Measurements from ENCODE around the gene DSN1. TPM values are rescaled to one million over a fixed set of nuclear protein-coding genes. Genes with fewer than 3 reads are reported as not detected.

Gene DSN1
- total RNA-seq, 1 donor from 2014 or later = 14.0 TPM

DNA sequence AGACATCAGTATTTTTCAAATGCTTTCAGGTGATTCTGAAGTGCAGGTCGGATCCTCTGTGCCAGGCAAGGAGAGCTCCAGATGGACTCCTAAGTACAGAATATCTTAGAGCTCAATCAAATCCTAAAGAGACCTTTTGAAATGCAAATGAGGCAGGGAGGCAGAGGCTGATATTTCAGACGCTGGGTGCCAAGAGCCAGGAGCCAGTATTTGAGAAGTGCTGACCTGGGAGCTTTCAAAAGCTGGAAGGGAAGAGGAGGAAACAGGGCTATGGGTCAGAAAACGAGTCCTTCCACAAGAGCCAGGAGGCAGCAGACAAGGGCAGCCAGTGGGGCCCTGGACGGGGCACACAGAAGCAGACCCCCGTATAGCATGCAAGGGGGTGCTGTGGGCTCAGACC, 46.1 kb upstream of the DSN1 start:
- H3K4me1 Mint-ChIP-seq = no peaks in the 10 kb centered on the region
- ChIA-PET CTCF (interaction anchor here (1.7 kb wide), 1 partner anchor 11 kb away, joined by 6 read pairs; no protein-coding TSS in a partner anchor), POLR2A (interaction anchor here (0.7 to 0.9 kb wide), 2 partner anchors 44 to 936 kb away, joined by 3 read pairs; no protein-coding TSS in a partner anchor)
- no peaks in the 10 kb centered on the region for H3K9me3 Mint-ChIP-seq
- no peak overlapping the region for H3K4me3 Mint-ChIP-seq
- peaks cover 47% of the 10 kb centered on the region for H3K36me3 Mint-ChIP-seq (ENCODE audit: low read depth)
- H3K27ac Mint-ChIP-seq = no peak overlapping the region
- TF ChIP-seq, protein P1, sequence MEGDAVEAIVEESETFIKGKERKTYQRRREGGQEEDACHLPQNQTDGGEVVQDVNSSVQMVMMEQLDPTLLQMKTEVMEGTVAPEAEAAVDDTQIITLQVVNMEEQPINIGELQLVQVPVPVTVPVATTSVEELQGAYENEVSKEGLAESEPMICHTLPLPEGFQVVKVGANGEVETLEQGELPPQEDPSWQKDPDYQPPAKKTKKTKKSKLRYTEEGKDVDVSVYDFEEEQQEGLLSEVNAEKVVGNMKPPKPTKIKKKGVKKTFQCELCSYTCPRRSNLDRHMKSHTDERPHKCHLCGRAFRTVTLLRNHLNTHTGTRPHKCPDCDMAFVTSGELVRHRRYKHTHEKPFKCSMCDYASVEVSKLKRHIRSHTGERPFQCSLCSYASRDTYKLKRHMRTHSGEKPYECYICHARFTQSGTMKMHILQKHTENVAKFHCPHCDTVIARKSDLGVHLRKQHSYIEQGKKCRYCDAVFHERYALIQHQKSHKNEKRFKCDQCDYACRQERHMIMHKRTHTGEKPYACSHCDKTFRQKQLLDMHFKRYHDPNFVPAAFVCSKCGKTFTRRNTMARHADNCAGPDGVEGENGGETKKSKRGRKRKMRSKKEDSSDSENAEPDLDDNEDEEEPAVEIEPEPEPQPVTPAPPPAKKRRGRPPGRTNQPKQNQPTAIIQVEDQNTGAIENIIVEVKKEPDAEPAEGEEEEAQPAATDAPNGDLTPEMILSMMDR (IDR thresholded peaks at IDR 0.05) = no peak
- ATAC-seq (ENCODE audit: low read depth) (no peak), DNase-seq (no peak)
- no peaks in the 10 kb centered on the region for H3K27me3 Mint-ChIP-seq
- intact Hi-C loops (cut with micrococcal nuclease) = no loop called here

DNA sequence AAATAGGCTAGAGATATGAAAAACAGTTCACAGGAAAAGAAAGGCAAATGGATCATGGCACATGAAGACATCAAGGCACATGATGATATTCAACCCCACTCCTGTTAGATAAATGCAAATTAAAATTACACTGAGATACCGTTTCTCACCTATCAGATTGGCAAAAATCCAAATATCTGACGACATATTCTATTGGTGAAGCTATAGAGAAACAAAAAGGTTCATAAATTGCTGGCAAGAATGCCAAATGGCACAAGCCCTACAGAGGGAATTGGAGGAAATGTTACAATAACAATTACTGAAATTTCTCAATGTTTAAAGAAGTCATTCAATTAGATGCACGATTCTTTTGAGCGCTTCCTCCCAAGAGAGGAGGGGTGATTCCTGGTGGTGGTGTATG, 45.3 kb upstream of the DSN1 start:
- DNase-seq (no peak), ATAC-seq (ENCODE audit: low read depth) (no peak)
- no peaks in the 10 kb centered on the region for H3K4me1 Mint-ChIP-seq
- no peaks in the 10 kb centered on the region for H3K9me3 Mint-ChIP-seq
- intact Hi-C loops (cut with micrococcal nuclease) = no loop called here
- H3K4me3 Mint-ChIP-seq = no peak overlapping the region
- H3K27ac Mint-ChIP-seq = no peak overlapping the region
- ChIA-PET POLR2A (no interaction called here), CTCF (interaction anchor here (1.7 kb wide), 1 partner anchor 10 kb away, joined by 6 read pairs; no protein-coding TSS in a partner anchor)
- peaks cover 49% of the 10 kb centered on the region for H3K36me3 Mint-ChIP-seq (ENCODE audit: low read depth)
- H3K27me3 Mint-ChIP-seq = no peaks in the 10 kb centered on the region
- TF ChIP-seq, protein P1 (IDR thresholded peaks at IDR 0.05) = no peak

DNA sequence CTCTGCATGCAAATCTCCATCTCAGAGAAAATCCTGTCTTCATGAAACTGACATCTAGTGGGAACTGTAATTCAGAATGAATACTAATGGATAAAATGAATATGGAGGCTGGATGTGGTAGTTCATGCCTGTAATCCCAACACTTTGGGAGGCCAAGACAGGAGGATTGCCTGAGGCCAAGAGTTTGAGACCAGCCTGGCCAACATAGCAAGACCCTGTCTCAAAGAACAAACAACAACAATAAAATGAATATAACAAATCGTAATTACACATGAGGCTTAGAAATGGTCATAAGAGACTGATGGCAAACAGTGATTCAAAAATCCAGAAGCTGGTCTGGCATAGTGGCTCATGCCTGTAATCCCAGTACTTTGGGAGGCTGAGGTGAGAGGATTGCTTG, 44.6 kb upstream of the DSN1 start:
- Mint-ChIP-seq H3K4me3 (no peak overlapping the region), H3K36me3 (ENCODE audit: low read depth) (peaks cover 51% of the 10 kb centered on the region), H3K27ac (no peak overlapping the region), H3K4me1 (no peaks in the 10 kb centered on the region), H3K27me3 (no peaks in the 10 kb centered on the region), H3K9me3 (no peaks in the 10 kb centered on the region)
- DNase-seq (no peak), ATAC-seq (ENCODE audit: low read depth) (no peak)
- CTCF ChIA-PET = interaction anchor here (1.0 to 1.7 kb wide), 2 partner anchors 10 to 25 kb away, joined by 3 to 6 read pairs; no protein-coding TSS in a partner anchor
- POLR2A ChIA-PET = interaction anchor here (1.0 kb wide), 2 partner anchors 17 to 45 kb away, joined by 3 to 5 read pairs; a partner anchor contains a TSS
- TF ChIP-seq, protein P1 (IDR thresholded peaks at IDR 0.05) = no peak
- intact Hi-C loops (cut with micrococcal nuclease) = no loop called here

DNA sequence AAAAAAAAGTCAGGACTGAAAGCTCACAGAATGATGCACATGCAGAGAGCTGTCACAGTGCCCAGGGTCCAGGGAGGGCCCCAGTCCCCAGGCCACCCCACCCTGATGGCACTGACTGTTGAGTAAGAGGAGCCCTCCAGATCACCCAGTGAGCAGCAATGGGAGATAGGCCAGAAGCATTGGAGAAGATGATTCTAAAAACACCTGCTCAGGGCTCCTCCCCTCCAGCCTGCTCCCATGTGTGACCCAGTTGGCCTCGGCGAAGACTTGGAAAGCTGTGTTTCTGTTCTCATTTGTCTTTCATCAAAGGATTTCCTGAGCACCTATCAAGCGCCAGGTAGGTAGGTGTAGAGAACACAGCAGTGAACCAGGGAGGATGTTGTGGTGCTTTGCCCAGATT, 43.9 kb upstream of the DSN1 start:
- no peak overlapping the region for H3K4me3 Mint-ChIP-seq
- intact Hi-C loops (cut with micrococcal nuclease) = no loop called here
- POLR2A ChIA-PET = interaction anchor here (0.7 to 1.0 kb wide), 3 partner anchors 17 to 46 kb away, joined by 3 to 5 read pairs (median 3); a partner anchor contains a TSS
- no peaks in the 10 kb centered on the region for H3K9me3 Mint-ChIP-seq
- H3K27ac Mint-ChIP-seq = no peak overlapping the region
- ATAC-seq (ENCODE audit: low read depth) = no peak
- TF ChIP-seq, protein P1 (IDR thresholded peaks at IDR 0.05) = no peak
- CTCF ChIA-PET = interaction anchor here (1.0 kb wide), 1 partner anchor 25 kb away, joined by 3 read pairs; no protein-coding TSS in a partner anchor
- H3K4me1 Mint-ChIP-seq = no peaks in the 10 kb centered on the region
- no peaks in the 10 kb centered on the region for H3K27me3 Mint-ChIP-seq
- DNase-seq = no peak
- peaks cover 53% of the 10 kb centered on the region for H3K36me3 Mint-ChIP-seq (ENCODE audit: low read depth)

DNA sequence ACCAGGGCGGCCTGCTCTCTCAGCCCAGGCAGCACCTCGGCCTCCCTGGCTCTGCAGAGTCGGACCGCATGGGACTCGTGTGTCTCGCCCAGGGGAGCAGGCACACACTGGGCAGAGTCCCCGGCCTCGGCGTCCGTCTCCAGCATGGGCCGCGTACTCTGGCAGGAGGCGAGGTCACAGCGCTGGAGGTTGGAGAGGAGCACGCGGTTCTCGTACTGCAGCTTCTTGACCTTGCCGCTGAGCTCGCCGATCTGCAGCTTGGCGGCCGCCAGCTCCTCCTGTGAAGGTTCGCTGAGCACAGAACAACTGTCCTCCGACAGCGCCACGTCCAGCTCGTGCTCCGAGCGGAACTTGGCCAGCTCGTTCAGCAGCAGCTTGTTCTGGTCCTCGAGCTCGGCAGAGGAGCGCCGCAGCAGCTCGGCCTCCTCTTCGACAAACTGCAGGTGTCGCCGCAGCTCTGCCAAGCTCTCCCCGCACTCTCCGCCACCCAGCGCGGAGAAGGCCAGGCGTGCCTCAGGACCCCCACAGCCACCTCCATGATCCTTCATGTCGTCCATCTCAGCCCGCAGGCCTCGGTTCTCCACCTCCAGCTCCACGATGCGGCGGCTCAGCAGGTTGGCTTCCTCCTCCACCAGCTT, 42.0 kb upstream of the DSN1 start:
- no peaks in the 10 kb centered on the region for H3K4me1 Mint-ChIP-seq
- no peak for DNase-seq
- ChIA-PET POLR2A (no interaction called here), CTCF (interaction anchor here (0.7 to 1.6 kb wide), 4 partner anchors 20 to 71 kb away, joined by 3 to 5 read pairs (median 4); no protein-coding TSS in a partner anchor)
- intact Hi-C loops (cut with micrococcal nuclease) = no loop called here
- no peak overlapping the region for H3K27ac Mint-ChIP-seq
- H3K4me3 Mint-ChIP-seq = no peak overlapping the region
- H3K36me3 Mint-ChIP-seq (ENCODE audit: low read depth) = peaks cover 59% of the 10 kb centered on the region
- TF ChIP-seq, protein P1 (IDR thresholded peaks at IDR 0.05) = no peak
- ATAC-seq (ENCODE audit: low read depth) = no peak
- H3K9me3 Mint-ChIP-seq = no peaks in the 10 kb centered on the region
- no peaks in the 10 kb centered on the region for H3K27me3 Mint-ChIP-seq

All from activated B cell treated with CpG ODN at 0.5 μM for 24 hours (primary cell).